Testis (tissue), 2 donors: ENCODE data around the gene SMAP1.

Experiments
- POLR2A ChIP-seq: fragments of 450-650 bp; IDR thresholded peaks from one replicate; pipeline ENCODE4 v1.6.1; 2017; ENCODE audit warnings: antibody characterized with exemption, mild to moderate bottlenecking, moderate library complexity
- TF ChIP-seq, protein P1 (sequence below), 3 experiments: fragments of 450-650 bp in 2 of 3; fragments of 200-600 bp in 1 of 3; sonication (generic) in 1 of 3; IDR thresholded peaks; one replicate each; pipeline ENCODE4 v1.5.1; 2016 to 2019; ENCODE audit warnings: antibody characterized with exemption in 3 of 3, mild to moderate bottlenecking in 2 of 3, moderate library complexity in 1 of 3

DNA sequence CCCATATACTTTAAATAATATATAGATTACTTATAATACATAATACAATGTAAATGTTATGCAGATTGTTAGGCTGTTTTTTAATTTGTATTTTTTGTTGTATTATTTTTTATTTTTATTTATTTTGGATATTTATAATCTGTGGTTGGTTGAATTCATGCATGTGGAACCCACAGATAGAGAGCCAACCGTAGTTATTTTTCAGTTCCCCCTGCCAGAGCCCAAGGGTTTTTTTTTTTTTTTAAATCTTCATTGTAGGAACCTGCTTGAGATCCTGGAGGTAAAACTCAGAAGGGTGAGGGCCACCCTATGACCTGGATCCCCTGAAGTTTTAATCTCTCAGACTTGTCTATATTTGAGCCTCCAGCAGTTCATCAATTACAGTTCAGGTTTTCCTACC is 156.0 kb downstream of the SMAP1 start:
- TF ChIP-seq, protein P1, sequence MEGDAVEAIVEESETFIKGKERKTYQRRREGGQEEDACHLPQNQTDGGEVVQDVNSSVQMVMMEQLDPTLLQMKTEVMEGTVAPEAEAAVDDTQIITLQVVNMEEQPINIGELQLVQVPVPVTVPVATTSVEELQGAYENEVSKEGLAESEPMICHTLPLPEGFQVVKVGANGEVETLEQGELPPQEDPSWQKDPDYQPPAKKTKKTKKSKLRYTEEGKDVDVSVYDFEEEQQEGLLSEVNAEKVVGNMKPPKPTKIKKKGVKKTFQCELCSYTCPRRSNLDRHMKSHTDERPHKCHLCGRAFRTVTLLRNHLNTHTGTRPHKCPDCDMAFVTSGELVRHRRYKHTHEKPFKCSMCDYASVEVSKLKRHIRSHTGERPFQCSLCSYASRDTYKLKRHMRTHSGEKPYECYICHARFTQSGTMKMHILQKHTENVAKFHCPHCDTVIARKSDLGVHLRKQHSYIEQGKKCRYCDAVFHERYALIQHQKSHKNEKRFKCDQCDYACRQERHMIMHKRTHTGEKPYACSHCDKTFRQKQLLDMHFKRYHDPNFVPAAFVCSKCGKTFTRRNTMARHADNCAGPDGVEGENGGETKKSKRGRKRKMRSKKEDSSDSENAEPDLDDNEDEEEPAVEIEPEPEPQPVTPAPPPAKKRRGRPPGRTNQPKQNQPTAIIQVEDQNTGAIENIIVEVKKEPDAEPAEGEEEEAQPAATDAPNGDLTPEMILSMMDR (IDR thresholded peaks at IDR 0.05), result no peak
- TF ChIP-seq POLR2A, result no peak
